ENCODE measurements around the gene SRP14. TPM values are rescaled to one million over a fixed set of nuclear protein-coding genes. Genes with fewer than 3 reads are reported as not detected.
"Not testable (repeated sequence)": the region's sequence is repeated elsewhere in the genome, so short reads cannot be mapped to it uniquely, and the experiment has no call there.

SRP14 gene
- total RNA-seq, 1 experiment from 2014 or later, result 200 TPM

DNA sequence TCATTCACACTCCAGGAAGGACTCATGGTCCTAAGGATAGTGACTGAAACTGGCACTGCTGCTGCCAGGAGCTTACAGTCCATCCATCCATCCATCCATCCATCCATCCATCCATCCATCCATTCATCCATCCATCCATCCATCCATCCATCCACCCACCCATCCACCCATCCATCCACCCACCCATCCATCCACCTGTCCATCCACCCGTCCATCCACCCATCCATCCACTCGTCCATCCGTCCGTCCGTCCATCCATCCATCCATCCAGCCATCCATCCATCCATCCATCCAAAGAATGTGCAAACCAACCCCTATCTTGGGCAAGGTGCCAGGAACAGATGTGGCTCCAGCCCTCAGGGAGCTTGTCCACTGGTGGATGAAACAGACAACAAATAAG, 46.0 kb downstream of the SRP14 start:
- H3K18ac ChIP-seq (ENCODE audit: insufficient read length, low read depth, low read length); H4K5ac ChIP-seq (ENCODE audit: insufficient read length, low read depth, low read length); H4K20me1 ChIP-seq (ENCODE audit: control insufficient read depth, insufficient read depth, insufficient read length); H3K4me1 ChIP-seq (ENCODE audit: insufficient read depth, low read length); H3K27ac ChIP-seq (ENCODE audit: insufficient read length, low read depth, low read length); H2AK5ac ChIP-seq (ENCODE audit: insufficient read length, low read length); H3K4ac ChIP-seq (ENCODE audit: low read depth, low read length); H3K4me2 ChIP-seq (ENCODE audit: insufficient read depth, insufficient read length, low read length); H3K4me1 Mint-ChIP-seq; H2BK120ac ChIP-seq (ENCODE audit: low read depth, low read length, poor library complexity, severe bottlenecking); H2BK12ac ChIP-seq (ENCODE audit: insufficient read length, low read depth, low read length); H3T11ph ChIP-seq (ENCODE audit: low read length); H3K27me3 ChIP-seq (ENCODE audit: insufficient read depth, low read length); H2BK5ac ChIP-seq (ENCODE audit: insufficient read length, low read length); H3K27ac Mint-ChIP-seq; H2AFZ ChIP-seq (ENCODE audit: low read length); H3K79me1 ChIP-seq (ENCODE audit: insufficient read depth, low read depth, low read length, poor library complexity, severe bottlenecking); H3K56ac ChIP-seq (ENCODE audit: insufficient read length, low read depth, low read length); H3K14ac ChIP-seq (ENCODE audit: insufficient read depth, low read length); H3K9me3 Mint-ChIP-seq; H3K9me3 ChIP-seq (ENCODE audit: control insufficient read depth, low read depth, low read length); H3K79me2 ChIP-seq (ENCODE audit: insufficient read depth, low read length); DNase-seq; H3K23ac ChIP-seq (ENCODE audit: insufficient read length, low read depth, low read length); H3K27me3 Mint-ChIP-seq (ENCODE audit: low read depth); H2BK20ac ChIP-seq (ENCODE audit: low read depth, low read length, poor library complexity, severe bottlenecking); H2BK15ac ChIP-seq (ENCODE audit: low read depth, low read length); H3K9ac ChIP-seq (ENCODE audit: extremely low read depth, insufficient read length, low read length); H4K91ac ChIP-seq (ENCODE audit: insufficient read length, low read depth, low read length); H3K23me2 ChIP-seq (ENCODE audit: insufficient read length, low read depth, low read length, poor library complexity, severe bottlenecking); H4K8ac ChIP-seq (replicated peaks; ENCODE audit: insufficient read length, low read depth, low read length); H3K4me3 Mint-ChIP-seq: not testable (repeated sequence)
- peaks cover 35 to 86% (median 79%) of the 10 kb centered on the region in 3 experiments; a peak in 6 of 7 replicates for H3K36me3 Mint-ChIP-seq (ENCODE audit: insufficient read depth in 1 of 3, low read depth in 3 of 3)
- WGBS (ENCODE audit: extremely low coverage, insufficient read length, low lambda C conversion rate), result no CpG with 5 or more reads among the region's 5 CpGs
